Stimulated activated CD4-positive, alpha-beta T cell treated with anti-CD3 and anti-CD28 coated beads, Interleukin-2, amount 100 ng/mL, for 48 hours (primary cell): ENCODE data around the gene CAB39L.

ENCODE experiments used
- DNase-seq, 2 donors: peaks; one replicate each; pipeline ENCODE4 v3.0.0-alpha.2; 2020

Gene CAB39L

DNA sequence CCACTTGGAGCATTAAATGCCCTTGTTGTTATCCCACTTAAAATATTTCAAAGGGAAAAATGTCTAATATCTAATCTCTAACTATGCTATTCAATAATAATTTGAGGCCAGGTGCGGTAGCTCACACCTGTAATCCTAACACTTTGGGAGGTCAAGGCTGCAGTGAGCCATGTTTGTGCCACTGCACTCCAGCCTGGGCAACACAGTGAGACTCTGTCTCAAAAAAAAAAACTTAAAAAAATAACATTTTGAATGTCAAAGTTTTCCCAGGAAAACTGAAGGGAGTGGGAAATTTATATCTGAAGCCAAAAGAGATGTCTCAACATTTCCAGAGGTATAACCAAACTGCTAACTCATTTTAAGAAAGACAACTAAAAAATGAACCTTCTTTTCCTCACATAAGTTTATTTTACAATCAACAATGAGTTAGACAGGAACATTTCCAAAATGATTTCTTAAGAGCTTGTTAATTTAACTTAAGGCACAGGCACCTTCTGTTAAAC lies 47.9 kb downstream of the CAB39L start:
- no peak for DNase-seq

DNA sequence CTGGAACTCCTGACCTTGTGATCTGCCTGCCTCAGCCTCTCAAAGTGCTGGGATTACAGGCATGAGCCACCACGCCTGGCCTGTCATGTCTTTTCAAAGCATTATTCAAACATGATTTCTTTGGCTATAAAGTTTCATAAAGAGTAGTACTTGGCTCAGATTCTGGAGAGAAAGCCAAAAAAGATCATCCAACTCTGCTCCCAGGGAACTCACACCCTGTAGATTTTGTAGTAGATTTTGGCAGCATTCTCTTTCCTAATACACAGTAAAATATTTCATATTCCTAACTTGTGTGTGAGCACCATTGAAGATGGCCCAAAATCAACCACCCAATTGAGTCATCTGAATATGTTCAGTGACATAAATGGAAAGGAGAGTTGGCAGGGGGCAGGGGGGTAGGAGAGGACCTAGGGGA lies 48.4 kb downstream of the CAB39L start:
- no peak for DNase-seq

DNA sequence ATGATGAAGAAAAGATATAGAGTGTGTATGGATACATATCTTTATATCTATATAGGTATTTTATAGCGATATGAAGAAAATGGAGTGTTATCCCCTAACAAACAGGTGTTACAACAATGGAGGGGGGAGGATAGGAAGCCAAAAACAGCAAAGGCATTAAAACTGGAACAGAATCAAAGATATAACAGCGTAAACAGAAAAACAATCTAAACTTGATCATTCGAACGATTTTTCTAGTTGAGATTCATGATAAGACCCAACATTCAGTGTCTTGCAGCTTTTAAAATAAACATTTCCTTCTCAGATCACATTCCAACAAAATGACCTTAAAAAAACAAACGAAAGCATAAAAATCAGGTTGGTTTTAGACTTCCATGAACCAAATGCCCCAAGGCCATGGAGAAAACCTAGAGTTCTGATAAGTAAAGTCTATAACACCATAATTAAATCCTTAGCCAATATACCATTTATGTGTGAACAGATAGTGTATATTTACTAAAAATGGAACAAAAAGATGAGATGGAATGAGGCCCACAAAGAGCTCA lies 55.7 kb downstream of the CAB39L start:
- no peak for DNase-seq

DNA sequence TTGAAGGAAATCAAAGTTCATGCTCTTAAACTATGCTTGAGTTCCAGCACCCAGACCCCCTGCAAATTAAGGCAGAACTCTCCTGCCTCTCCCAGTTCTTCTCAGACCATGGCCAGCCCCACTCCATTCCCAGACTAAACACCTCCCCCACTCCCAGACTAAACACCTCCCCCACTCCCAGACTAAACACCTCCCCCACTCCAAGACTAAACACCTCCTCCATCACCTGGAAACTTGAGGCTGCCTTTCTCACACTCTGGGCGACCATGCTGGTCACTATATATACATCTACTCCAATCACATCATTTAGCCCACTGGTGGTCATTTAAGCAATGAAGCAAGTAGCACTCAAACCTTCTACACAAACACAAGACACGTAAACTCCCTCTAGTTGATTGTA lies 57.2 kb downstream of the CAB39L start:
- DNase-seq: no peak

DNA sequence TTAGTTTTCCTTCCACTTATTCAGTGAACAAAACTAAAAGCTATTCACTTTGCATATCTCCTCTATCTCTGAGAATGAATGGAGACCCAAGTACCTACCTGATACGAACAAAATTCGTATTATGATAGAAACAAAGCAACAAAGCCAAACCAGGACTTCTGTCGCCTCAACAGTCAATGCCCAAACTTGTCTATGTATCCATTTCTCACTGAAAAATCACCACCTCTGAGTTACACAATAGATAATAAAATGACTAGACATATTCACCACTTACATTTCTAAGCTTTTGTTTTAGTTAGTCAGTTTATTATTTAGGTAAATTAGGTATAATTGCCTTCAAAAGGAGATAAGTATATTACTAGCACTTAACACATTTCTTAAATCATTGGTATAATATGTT lies 67.7 kb downstream of the CAB39L start:
- DNase-seq: no peak

DNA sequence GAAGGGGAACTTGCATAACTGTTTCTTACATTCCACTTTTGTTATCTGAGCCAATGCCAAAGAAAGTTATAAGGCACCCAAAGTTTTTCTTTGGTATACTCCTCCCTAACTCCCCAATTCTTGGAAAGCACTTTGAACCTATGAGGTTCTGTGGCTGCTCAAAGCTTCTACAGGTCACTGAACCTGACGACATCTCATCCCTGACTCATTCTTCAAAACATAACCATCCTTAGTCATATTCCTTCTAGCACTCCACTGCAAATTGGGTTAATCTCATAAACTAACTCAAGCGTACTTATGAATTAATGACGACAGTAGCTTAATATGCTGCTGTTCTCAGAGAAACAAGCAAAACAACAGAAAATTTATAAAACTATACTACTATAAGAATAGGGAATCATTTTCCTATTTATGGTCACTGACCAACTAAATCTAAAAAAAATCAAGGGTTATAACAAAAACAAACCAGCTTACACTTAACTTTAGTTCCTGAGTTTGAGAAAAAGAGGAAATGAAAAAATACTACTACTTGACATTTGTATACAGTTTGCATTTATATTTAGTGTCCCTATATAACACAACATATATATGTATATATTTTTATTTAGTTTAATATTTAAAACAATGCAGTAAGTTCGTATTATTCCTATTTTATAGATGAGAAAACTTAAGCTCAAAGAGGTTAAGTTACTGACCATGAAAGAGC lies 69.1 kb downstream of the CAB39L start:
- no peak for DNase-seq

DNA sequence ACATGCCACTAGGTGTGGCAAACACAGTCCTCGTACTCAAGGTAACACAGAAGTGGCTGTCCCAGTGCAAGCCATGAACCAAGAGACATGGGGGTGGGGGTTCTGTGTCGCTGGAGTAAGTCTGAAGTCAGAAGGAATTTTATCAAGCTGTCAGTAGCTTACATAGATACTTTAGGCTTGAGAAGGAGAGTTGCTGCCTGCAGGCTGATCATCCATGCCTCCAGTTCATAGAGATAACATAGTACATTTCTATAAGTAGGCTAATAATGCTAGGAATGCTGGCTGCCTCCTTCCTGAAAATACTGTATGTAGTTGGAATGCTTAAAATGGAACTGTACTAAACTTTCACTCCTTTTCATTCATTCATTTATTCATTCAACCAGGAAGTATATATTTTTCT lies 70.1 kb downstream of the CAB39L start:
- DNase-seq: no peak

DNA sequence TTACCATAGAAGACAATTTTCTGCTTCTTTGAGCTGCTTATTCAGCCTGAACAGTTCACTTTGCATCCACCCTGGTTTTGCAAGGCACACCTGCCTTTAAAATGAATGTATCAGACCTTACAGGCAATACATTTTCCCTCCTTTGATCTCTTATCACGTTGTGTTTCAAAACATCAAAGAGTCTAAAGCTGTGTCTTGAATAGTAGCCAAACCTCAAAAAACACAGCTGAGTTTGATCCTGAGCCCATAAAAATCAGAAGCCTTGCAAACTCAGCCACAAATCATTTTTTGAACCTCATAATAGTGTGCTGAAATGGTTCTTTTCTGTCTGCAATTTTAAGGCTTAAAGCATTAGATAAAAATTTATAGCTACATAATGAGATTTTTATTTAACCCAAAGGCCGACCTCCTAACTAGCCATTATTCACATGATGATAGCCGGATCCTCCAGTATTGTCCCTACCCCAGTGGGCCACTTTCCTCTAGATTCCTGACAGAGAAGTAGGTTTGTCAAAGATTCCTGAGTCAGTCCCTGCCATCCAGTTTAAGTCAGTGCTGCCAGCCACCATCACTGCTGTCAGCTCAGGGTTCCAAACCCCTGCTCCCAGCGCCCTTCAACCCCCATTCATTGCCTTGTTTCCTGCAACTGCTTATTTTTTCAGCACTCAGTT lies 71.8 kb downstream of the CAB39L start:
- no peak for DNase-seq

DNA sequence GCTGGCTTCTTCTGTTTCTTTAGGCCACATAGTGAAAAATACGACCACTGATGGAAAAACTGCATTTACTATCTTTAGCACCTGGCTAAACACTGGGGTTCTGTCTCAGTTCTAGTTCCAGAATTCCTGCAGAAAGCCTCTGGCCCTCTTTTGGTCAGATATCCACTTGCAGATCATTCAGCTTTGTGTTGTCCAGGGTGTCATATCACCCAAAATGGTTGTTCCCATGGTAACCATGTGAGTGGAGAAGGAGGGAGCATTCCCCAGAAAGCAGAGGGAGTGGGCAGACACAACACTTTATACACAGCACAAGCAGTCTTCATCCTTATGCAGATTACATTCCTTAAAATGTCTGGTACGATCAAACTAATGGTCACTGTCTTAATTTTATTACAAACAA lies 73.5 kb downstream of the CAB39L start:
- no peak for DNase-seq

DNA sequence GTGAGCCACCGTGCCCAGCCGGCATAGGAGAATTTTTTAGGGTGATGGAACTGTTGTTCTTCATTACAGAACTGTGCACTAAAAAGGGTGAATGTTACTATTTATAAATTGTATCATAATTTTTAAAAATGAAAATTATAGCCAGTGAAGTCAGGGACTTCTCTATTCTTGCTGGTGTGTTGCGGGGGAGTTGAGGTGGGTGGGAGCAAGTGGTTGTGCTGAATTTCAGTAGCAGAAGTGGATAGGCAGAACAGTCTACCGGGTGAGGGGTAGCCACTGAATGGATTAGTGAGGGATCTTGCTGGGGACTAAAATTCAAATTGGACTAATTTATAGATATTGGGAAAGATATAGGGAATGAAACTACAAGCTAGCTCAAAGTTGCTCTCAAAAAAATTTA lies 74.0 kb downstream of the CAB39L start:
- DNase-seq: no peak

DNA sequence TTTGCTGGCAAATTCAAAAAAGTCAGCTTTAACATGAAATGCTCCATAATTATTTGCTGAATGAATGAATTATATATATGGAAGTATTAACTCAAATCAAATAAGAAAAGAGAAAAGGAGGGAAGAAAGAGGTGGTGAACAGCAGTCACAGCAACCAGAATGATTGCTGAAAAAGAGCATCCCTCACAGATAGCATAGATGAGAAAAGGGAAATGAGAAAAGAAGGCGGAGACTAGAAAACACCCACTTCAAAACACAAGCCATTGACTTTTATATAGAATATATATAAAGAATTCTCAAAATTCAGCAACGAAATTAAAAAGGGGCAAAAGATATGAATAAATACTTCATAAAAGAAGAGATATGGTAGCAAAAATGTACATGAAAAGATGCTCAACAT lies 75.2 kb downstream of the CAB39L start:
- no peak for DNase-seq

DNA sequence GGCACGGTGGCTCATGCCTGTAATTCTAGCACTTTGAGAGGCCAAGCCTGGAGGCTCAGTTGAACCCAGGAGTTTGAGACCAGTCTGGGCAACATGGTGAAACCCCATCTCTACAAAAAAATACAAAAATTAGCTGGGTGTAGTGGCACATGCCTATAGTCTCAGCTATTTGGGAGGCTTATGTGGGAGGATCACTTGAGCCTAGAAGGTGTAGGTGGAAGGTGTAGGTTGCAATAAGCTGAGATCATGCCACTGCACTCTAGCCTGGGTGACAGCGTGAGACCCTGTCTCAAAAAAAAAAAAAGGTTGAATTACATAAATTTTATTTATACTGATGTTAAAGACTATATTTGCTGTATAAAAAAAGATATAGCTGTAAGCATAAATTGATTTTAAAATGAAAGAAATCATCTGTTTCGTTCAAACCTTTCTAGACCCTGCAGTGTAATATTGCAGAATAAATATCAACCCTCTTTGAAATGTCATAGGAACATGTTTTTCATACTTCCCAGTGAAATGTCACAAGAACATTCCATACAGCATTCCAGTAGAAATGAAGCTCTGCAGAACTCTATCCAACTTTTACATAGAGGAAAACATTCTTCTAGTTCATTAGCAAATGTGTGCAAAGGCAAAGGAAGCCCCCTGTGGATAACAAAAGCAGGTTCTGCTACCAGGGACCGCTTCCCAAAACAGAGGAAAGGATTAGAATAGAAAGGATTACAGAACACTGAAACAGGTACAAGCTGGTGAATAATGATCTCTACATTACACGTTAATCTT lies 76.0 kb downstream of the CAB39L start:
- DNase-seq: no peak

DNA sequence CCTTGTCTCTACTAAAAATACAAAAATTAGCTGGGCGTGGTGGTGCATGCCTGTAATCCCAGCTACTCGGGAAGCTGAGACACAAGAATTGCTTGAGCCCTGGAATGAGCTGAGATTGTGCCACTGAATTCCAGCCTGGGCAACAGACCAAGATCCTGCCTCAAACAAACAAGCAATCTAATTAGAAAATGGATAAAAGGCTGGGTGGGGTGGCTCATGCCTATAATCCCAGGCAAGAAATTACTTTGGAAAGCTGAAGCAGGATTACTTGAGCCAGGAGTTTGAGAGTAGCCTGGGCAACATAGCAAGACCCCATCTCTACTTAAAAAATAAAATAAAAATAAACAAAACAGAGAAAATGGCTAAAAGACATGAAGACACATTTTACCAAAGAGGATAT lies 77.0 kb downstream of the CAB39L start:
- DNase-seq: no peak

DNA sequence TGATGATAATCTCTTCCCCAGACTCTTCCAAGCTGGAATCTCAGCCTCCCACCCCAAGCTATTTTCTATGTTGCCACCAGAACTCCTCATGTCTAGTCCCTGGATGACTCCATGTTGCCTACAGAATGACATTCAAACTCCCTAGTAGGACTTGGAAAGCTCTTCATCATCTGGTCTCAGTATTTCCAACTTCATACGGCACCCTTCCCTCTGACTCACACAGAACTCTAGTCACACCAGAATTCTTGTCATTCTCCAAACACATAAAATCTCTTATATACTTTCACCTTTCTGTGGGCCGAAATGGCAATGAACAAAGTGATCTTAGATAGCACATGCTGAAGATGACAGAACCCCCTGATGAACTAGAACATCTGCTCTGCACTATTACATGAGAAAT lies 86.2 kb downstream of the CAB39L start:
- DNase-seq: no peak

DNA sequence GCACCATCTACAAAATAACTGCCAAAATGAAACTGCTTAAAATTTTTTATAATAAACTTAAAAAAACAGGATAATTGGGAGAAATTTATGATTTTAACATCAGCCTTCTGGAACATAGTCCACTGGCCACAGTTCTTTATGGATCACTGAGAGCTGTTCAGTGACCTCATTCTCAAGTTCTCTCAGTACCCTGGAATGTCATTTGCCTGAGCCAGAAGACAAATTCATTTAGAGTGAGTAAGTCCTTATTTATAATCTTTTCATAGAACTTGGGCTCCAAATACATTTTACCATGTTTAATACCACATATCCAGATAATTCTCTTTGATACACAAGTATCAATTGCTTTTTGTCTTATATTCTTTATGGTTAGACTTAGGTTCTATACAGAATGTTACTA lies 87.6 kb downstream of the CAB39L start:
- no peak for DNase-seq

DNA sequence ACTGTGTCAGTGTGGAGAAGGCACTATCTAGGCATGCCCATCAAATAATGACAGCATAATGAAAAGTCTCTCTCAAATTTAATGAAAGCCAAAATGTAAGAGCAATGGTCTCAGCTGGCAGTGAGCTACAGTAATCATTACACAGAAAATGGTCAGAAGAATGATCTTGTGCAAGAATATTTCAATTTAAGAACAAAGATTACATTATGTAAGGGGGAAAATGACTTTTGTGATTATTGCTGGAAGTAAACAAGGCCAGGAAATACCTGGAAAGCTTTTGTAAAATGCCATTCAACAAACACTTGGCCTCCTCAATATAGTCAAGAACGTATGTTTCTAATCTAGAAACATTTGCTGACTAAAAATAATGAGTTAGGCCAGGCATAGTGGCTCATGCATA lies 89.1 kb downstream of the CAB39L start:
- DNase-seq: no peak

DNA sequence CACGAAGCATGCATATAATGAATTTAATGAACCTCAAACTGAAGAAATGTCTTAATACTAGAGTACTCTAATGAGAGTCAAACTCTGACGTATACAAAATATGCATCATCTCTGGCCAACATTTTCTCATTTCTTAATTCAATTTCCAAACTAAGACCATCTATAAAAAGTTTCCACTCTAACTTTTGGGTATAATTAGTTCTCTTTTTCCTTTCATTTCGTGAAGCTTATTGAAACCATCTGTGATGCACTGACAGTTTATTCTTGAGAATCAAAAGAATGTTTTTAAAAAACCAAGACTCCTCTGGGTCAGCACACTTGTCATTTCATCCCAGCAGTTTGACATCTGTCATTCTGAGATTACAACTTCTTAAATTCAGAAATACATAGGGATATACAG lies 90.0 kb downstream of the CAB39L start:
- DNase-seq: no peak

DNA sequence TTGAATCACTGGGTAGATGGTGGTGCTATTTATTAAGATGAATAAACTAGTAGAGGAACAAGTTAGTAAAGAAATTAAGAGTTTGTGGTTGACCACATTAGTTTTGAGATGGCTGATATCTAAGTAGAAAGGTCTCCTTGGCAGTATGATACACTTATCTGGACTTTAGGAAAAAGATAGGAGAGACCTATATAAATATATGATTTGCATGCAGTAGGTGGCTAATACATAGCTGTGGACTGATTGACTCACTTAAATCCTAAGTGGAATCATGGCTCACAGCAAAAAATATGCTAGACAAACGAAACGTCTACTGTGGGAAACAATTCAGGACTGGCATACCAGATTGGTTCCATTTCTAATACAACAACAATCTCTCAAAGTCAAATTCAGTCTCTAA lies 92.0 kb downstream of the CAB39L start:
- no peak for DNase-seq

DNA sequence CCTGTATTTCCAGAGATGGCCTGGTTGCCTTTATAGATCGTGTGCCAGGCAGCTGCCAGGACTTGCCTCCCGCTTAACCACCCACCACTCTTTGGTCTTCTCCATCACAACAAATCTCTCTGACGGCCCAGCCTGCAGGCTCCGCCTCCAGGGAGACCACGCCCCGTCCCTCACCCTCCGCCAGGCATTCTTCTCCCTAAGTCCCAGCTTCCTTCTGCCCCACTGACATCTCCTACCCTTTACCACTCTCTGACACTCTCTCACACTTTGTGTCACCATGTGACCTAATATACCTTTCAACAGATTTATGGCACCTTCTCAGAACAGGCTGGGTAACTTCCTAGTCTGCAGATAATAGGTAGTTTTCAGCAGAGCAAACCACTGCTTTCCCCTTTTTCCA lies 95.1 kb downstream of the CAB39L start:
- DNase-seq: no peak

DNA sequence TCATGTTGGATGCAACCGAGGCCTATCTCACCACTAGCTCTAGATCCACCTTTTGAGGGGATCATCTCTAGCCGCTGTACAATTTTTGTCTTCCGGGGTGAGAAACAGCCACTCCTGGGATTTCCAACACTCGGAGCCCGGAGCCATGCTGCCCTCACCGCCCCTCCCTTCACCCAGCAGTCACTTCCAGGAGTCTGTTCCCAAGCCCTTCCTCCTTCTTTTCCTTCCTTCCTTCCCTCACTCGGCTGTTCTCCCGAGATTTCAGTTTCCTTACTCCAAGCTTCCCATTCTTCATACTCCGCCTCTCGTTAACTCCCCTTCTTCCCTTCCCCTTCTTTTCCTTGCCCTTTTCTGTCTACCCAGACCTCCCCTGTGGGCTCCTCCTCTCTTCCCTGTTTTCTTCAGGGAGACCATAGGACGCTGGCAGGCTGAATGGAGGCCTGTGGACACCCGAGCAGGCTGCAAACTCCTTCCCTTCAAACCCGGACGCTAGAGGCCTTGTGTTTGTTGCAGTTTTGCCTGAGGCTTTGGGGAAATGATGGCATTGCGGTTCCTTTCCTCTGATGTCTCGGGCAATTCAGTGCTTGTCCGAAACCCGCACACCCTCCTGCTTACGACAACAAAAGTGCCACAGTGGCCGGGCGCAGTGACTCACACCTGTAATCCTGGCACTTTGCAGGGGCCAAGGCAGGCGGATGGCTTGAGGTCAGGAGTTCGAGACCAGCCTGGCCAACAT lies 96.0 kb downstream of the CAB39L start:
- no peak for DNase-seq

DNA sequence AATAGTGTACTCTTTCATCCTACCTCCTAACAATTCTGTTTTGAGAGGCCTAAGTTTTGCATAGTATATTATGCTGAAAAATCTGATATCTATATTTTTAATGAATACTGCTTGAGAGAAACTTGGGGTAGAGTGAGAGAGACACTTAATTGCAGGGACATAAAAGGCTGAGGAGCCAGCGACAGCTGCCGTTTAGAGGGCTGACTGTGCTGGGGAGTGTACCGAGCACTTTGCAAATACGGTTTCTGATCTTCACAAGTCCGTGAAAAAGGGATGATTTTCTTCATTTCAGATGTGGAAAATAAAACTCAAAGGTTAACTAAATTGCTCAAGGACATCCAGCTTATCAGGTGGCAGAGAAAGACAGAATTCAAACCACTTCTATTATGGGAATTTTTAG lies 97.4 kb downstream of the CAB39L start:
- no peak for DNase-seq

DNA sequence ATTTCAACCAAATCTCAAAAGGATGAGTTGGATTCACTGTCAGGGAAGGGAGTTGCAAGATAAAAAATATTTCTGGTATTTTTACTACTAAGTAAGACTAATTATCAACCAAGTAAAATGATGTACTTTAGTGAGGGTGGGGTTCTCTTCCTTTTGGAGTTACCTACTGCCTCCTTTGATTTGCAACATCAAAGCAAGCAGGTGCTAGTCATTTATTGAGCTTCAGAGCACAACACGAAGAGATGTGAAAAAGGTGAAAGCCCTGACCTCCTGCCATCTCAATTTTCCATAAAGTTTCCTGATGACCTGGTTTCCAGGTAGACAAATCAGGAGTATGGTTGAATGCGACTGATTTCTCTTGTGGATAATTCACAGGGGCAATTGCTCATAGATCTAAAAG lies 100.1 kb downstream of the CAB39L start:
- no peak for DNase-seq

DNA sequence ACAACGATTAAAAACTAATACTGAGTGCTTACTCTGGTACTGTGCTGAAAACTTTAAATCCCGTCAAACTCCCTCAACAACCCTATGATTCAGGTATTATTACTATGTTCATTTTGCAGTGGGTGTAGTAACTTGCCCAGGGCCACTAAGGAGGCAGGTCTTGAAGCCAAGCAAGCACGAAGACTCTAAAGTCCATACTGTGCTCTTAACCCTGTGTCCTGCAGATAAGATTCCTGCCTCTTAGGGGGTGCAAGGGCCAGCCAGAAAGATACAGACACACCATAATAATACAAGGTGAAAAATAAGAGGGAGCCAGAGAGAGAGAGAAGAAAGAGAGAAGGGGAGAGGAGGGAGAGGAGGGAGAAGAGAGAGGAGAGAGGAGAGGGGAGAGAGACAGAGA lies 100.6 kb downstream of the CAB39L start:
- no peak for DNase-seq
